Activated CD4-positive, CD25-positive, alpha-beta regulatory T cell treated with anti-CD3 and anti-CD28 coated beads, Interleukin-2, amount 50 U/mL, for 72 hours (primary cell): ENCODE results near the gene ABI2.

Experiments
- DNase-seq: peaks from one replicate; pipeline ENCODE4 v3.0.0; 2021

ABI2 gene

GRCh38 chr2:203484266-203485112, 156.3 kb downstream of the ABI2 start:
- DNase-seq: no peak

DNA sequence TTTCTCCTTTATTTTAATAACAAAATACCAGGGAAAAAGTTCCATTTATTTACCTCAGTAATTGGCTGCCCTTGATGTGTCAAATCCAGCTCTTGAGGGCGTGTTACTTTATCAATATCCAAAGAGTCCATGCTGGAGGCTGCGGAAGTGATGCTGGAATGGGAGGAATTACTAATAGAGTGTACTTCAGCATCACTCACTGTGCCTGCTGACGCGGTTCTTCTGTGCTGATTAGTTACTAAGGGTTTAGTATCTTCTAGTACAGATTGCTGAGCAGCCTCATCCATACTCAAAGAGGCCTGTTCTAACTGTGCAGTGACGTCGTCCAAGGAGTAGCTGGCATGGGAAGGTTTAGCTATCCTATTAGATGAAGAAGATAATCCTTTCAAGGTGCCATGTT, 161.3 kb downstream of the ABI2 start:
- DNase-seq: no peak

DNA sequence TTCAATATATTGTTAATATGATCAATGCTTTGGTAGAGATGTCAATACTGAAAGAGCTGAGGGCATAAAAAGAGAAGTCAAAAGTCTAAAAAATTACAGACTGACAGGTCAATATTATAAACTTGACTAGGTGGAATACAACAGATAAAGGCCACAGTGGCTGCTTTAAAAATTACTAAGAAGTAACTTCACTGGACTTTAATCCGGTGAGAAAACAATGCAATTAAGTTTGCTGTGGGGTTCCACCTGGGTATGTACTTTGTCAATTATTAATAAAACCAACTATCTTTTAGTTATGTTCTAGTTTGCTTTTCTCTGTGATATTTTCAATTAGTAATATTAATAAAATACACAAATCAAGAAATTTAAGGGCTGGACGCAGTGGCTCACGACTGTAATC, 162.2 kb downstream of the ABI2 start:
- no peak for DNase-seq

DNA sequence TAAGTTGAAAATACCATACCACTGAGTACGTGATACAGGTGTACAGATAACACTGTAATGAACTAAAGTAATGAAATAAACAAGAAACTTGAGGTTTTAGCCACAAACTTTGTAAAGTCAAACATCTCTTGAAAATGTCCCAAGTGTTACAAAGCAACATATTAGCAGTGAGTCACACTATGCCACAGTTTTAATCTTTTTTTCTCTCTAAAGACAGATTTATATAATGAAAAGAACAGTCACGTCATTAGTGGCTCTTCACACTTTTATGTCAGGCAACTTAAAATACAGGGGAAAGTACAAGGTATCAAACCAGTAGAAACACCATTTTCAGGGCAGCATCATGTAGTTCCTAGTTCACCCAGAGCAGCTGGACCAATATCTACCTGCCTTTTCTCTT, 164.8 kb downstream of the ABI2 start:
- DNase-seq: no peak
